COLO668 (cell line): Measurements from ENCODE around the gene MIEF1.

Source experiments
- DNase-seq: peaks from one replicate; lab custom pipeline; 2025; ENCODE audit not compliant: unreplicated experiment; lab: John Stamatoyannopoulos, UW

Gene MIEF1

GRCh38 chr22:39556970-39557841, 55.1 kb downstream of the MIEF1 start:
- DNase-seq, result peak; percentile 23

- DNase-seq, result peak; percentile 12
These were observed 56.2 kb downstream of the MIEF1 start for GRCh38 chr22:39558254-39558727.

GRCh38 chr22:39558950-39559349, 56.9 kb downstream of the MIEF1 start:
- DNase-seq, result no peak

- peak; percentile 20 for DNase-seq
These were observed 57.5 kb downstream of the MIEF1 start for GRCh38 chr22:39559456-39560105.

GRCh38 chr22:39560127-39560526, 58.0 kb downstream of the MIEF1 start:
- DNase-seq, result no peak

GRCh38 chr22:39562839-39563489, 60.9 kb downstream of the MIEF1 start:
- DNase-seq, result no peak

GRCh38 chr22:39563571-39564428, 61.7 kb downstream of the MIEF1 start:
- no peak for DNase-seq

- DNase-seq, result no peak
These were observed 63.4 kb downstream of the MIEF1 start for GRCh38 chr22:39565414-39565944.

GRCh38 chr22:39567135-39567946, 65.3 kb downstream of the MIEF1 start:
- DNase-seq, result peak; percentile 17
